GM12878 (cell line): ENCODE results near the gene NFASC. TPM values are rescaled to one million over a fixed set of nuclear protein-coding genes. Genes with fewer than 3 reads are reported as not detected.

Source experiments
- ATAC-seq: fragments of 200-7000 bp; cut with Tn5 transposase; 3 replicates; pipeline ENCODE4 v1.9.1; 2020; ENCODE audit warnings: mild to moderate bottlenecking, moderate library complexity
- BruUV-seq: library from RNA; stranded (reverse); fragments of 400-500 nt; replicated peaks from 2 replicates; lab custom pipeline; 2021; lab: Mats Ljungman, UMichigan
- CTCF ChIA-PET: fragments of 300-600 bp; sonication (Branson Sonifier 250); formaldehyde crosslinking; extraction: SDS; loops from one replicate; lab custom pipeline; 2021; ENCODE audit warnings: inconsistent platforms; lab: Yijun Ruan, JAX
- POLR2A ChIA-PET: fragments of 350-600 bp; formaldehyde crosslinking; extraction: SDS; loops from one replicate; lab custom pipeline; 2021; ENCODE audit warnings: inconsistent platforms; lab: Charles Lee
- RAD21 ChIA-PET: fragments of 300-600 bp; sonication (Branson Sonifier 250); formaldehyde crosslinking; loops from one replicate; lab custom pipeline; 2023; ENCODE audit warnings: antibody characterized with exemption; ENCODE audit not compliant: unreplicated experiment; lab: Charles Lee
- SMC1A ChIA-PET: fragments of 300-600 bp; sonication (Branson Sonifier 250); formaldehyde crosslinking; loops from one replicate; lab custom pipeline; 2023; ENCODE audit not compliant: unreplicated experiment, uncharacterized antibody; lab: Charles Lee
- DNase-seq: peaks from one replicate; pipeline ENCODE4 v3.0.0-alpha.2; 2011; ENCODE audit warnings: low read depth, low spot score
- FAIRE-seq: peaks from 3 replicates; lab custom pipeline; 2011; peaks lifted over from hg19 to GRCh38; lab: Jason Lieb, UNC
- H2AFZ ChIP-seq: 2 replicates; pipeline ENCODE4 v1.6.0; 2011; ENCODE audit warnings: low read depth, low read length, control low read depth; ENCODE audit not compliant: control insufficient read depth
- H3K27ac ChIP-seq: 2 replicates; pipeline ENCODE4 v1.5.1; 2011; ENCODE audit warnings: control low read depth; ENCODE audit not compliant: control insufficient read depth, insufficient read depth
- H3K27me3 ChIP-seq, 2 experiments: replicated peaks in 1 of 2; 2 replicates each; pipeline versions ENCODE4 v1.6.0 to v1.6.1; 2011; ENCODE audit warnings: low read length in 1 of 2; ENCODE audit not compliant: control insufficient read depth in 2 of 2, insufficient read depth in 2 of 2
- H3K36me3 ChIP-seq, 2 experiments: 2 replicates each; pipeline ENCODE4 v1.5.1; 2011; ENCODE audit warnings: low read length in 1 of 2; ENCODE audit not compliant: control insufficient read depth in 2 of 2, insufficient read depth in 2 of 2
- H3K4me1 ChIP-seq: 2 replicates; pipeline ENCODE4 v1.6.1; 2011; ENCODE audit warnings: mild to moderate bottlenecking, low read length, moderate library complexity, mixed read lengths; ENCODE audit not compliant: control insufficient read depth, insufficient read depth
- H3K4me2 ChIP-seq: 2 replicates; pipeline ENCODE4 v1.6.0; 2011; ENCODE audit warnings: control low read depth; ENCODE audit not compliant: control insufficient read depth, insufficient read depth
- H3K4me3 ChIP-seq: fragments of 200-600 bp; sonication (generic); 2 replicates; pipeline ENCODE4 v1.5.1; 2016
- H3K79me2 ChIP-seq: 2 replicates; pipeline ENCODE4 v1.6.0; 2011; ENCODE audit warnings: low read length; ENCODE audit not compliant: control insufficient read depth, insufficient read depth
- H3K9ac ChIP-seq: 2 replicates; pipeline ENCODE4 v1.8.0; 2011; ENCODE audit warnings: low read length, control low read depth, mixed read lengths; ENCODE audit not compliant: control insufficient read depth, insufficient read depth
- H3K9me3 ChIP-seq: replicated peaks from 3 replicates; pipeline ENCODE4 v1.5.1; 2011; ENCODE audit warnings: mild to moderate bottlenecking, low read length; ENCODE audit not compliant: control insufficient read depth, insufficient read depth
- H4K20me1 ChIP-seq: 2 replicates; pipeline ENCODE4 v1.6.0; 2011; ENCODE audit not compliant: control insufficient read depth, insufficient read depth
- CBFB ChIP-seq: IDR thresholded peaks from 2 replicates; pipeline ENCODE4 v1.6.1; 2016; ENCODE audit warnings: antibody characterized with exemption, low read depth
- FOS ChIP-seq: IDR thresholded peaks from 3 replicates; pipeline ENCODE4 v1.6.1; 2011; ENCODE audit warnings: borderline replicate concordance; ENCODE audit not compliant: insufficient read length; ENCODE audit errors: extremely low read depth
- GABPA ChIP-seq: IDR thresholded peaks from 2 replicates; pipeline ENCODE4 v1.6.1; 2014; ENCODE audit warnings: antibody characterized with exemption, low read depth, mild to moderate bottlenecking, inconsistent platforms
- HCFC1 ChIP-seq: fragments of 150-350 bp; IDR thresholded peaks from 2 replicates; pipeline ENCODE4 v1.6.1; 2014; ENCODE audit warnings: low read length
- HDGF ChIP-seq: fragments of 450-650 bp; IDR thresholded peaks from 2 replicates; pipeline ENCODE4 v1.6.1; 2016; ENCODE audit warnings: antibody characterized with exemption
- IKZF2 ChIP-seq, 2 experiments: fragments of 450-650 bp; IDR thresholded peaks; 2 replicates each; pipeline ENCODE4 v1.6.1; 2017; ENCODE audit warnings: mild to moderate bottlenecking in 2 of 2, moderate library complexity in 2 of 2
- IRF5 ChIP-seq: fragments of 450-650 bp; IDR thresholded peaks from 2 replicates; pipeline ENCODE4 v1.6.1; 2017; ENCODE audit warnings: borderline replicate concordance
- NBN ChIP-seq: fragments of 450-650 bp; IDR thresholded peaks from 2 replicates; pipeline ENCODE4 v1.6.1; 2016
- RCOR1 ChIP-seq: conservative IDR thresholded peaks from 2 replicates; pipeline ENCODE4 v1.6.1; 2012; ENCODE audit warnings: low read depth, low read length, improper control_type of control experiment
- SMAD5 ChIP-seq: IDR thresholded peaks from 2 replicates; pipeline ENCODE4 v1.6.1; 2016; ENCODE audit warnings: antibody characterized with exemption, low read depth
- SMARCA5 ChIP-seq: fragments of 450-650 bp; IDR thresholded peaks from 2 replicates; pipeline ENCODE4 v1.6.1; 2017; ENCODE audit warnings: mild to moderate bottlenecking
- ZBTB11 ChIP-seq: fragments of 450-650 bp; formaldehyde crosslinking; IDR thresholded peaks from 2 replicates; pipeline ENCODE4 v1.5.0; 2022; ENCODE audit warnings: mild to moderate bottlenecking, missing genetic modification characterization
- WGBS: methylation state at CpG from one replicate; pipeline ENCODE4 v1.1.6; 2016; ENCODE audit warnings: low lambda C conversion rate; ENCODE audit not compliant: insufficient replicate concordance, insufficient coverage; ENCODE audit errors: missing lambda C conversion rate; 5-methylcytosine and 5-hydroxymethylcytosine counted together
- in situ Hi-C: fragments of 300-500 bp; cut with MboI; formaldehyde crosslinking; loops from 9 replicates; pipeline ENCODE4 v1.14.3; 2018; ENCODE audit warnings: mixed read lengths
- intact Hi-C: fragments of 100-400 bp; cut with micrococcal nuclease; formaldehyde crosslinking; loops from one replicate; pipeline ENCODE4 v1.14.2; 2022; ENCODE audit not compliant: unreplicated experiment
- polyA plus RNA-seq, 11 experiments: library from polyadenylated mRNA; depleted of rRNA in 4 of 11; unstranded in 6 of 11; stranded (reverse) in 5 of 11; fragments of >200 nt; fragmentation: Nextera tagmentation in 4 of 11; fragmentation: Illumina TruSeq in 1 of 11; extraction: Ambion mirVana in 4 of 11; extraction: Trizol in 1 of 11; gene quantifications; 1 replicate in 1 of 11; 2 replicates in 10 of 11; pipeline versions ENCODE4 v1.2.1 to v1.2.3, GENCODE V29; 2011 to 2016; ENCODE audit warnings: inconsistent platforms in 2 of 11, missing spikeins in 2 of 11, low read depth in 1 of 11
- total RNA-seq, 4 experiments: library from RNA; depleted of rRNA in 3 of 4; stranded (reverse); fragments of >200 nt in 3 of 4; fragmentation: Illumina TruSeq in 1 of 4; extraction: Trizol in 1 of 4; gene quantifications; 2 replicates each; pipeline versions ENCODE4 v1.2.1 to v1.2.3, GENCODE V29; 2013 to 2021

Gene NFASC
- total and polyA plus RNA-seq, 10 of the 15 experiments (the other 5 are each of a cell fraction or from before 2014, with no cell fraction given) = 0.04 to 0.31 (median 0.12) TPM; not detected in 4

- no peak for TF ChIP-seq ZBTB11 (CRISPR knock-in tag)
- TF ChIP-seq GABPA = no peak
- no peak for TF ChIP-seq HDGF
- no peak for TF ChIP-seq RCOR1
- TF ChIP-seq SMARCA5 = no peak
- TF ChIP-seq HCFC1 = no peak
Measured at GRCh38 chr1:204959836-204960235, 89.2 kb downstream of the NFASC start (continued).

GRCh38 chr1:204960306-204961125, 89.9 kb downstream of the NFASC start:
- Histone ChIP-seq H3K9me3 (no peaks in the 10 kb centered on the region), H3K4me3 (no peak overlapping the region), H3K36me3 (no peaks in the 10 kb centered on the region), H3K79me2 (no peaks in the 10 kb centered on the region), H3K4me1 (peaks cover 5% of the 10 kb centered on the region; the same call in 1 of the 2 replicates), H3K27ac (no peak overlapping the region), H3K27me3 (peaks cover 2 to 5% of the 10 kb centered on the region in 2 experiments; a peak in 3 of 4 replicates), H2AFZ (no peak overlapping the region), H4K20me1 (no peaks in the 10 kb centered on the region), H3K9ac (no peak overlapping the region), H3K4me2 (no peak overlapping the region)
- in situ Hi-C loops = no loop called here
- CTCF ChIA-PET = interaction anchor here (0.8 to 1.0 kb wide), 2 partner anchors 101 to 133 kb away, joined by 3 read pairs; no protein-coding TSS in a partner anchor
- BruUV-seq = no TSS peak
- intact Hi-C loops = no loop called here
- no peak for ATAC-seq
- 7% methylated on average over 8 of the region's 8 CpGs for WGBS
- SMC1A ChIA-PET = no interaction called here
- DNase-seq = no peak
- no peak for FAIRE-seq
- RAD21 ChIA-PET = interaction anchor here (2.6 kb wide), 1 partner anchor 19 kb away, joined by 6 read pairs; no protein-coding TSS in a partner anchor
- POLR2A ChIA-PET = no interaction called here
- TF ChIP-seq IRF5 = no peak
- TF ChIP-seq IKZF2 (IDR thresholded peaks at IDR 0.05) = no peak
- TF ChIP-seq NBN = no peak
- TF ChIP-seq CBFB = no peak
- TF ChIP-seq SMAD5 = no peak
- TF ChIP-seq ZBTB11 (CRISPR knock-in tag) = no peak
- no peak for TF ChIP-seq FOS
